Measurements from ENCODE around the gene NUDT16L1. TPM values are rescaled to one million over a fixed set of nuclear protein-coding genes. Genes with fewer than 3 reads are reported as not detected.

The NUDT16L1 gene
- total and polyA plus RNA-seq, 5 donors from 2014 or later: 43.7 to 110 (median 88.0) TPM

GRCh38 chr16:4690946-4691665 is 2.3 kb upstream of the NUDT16L1 start:
- no peaks in the 10 kb centered on the region for H3K36me3 Mint-ChIP-seq
- peak overlapping the region in 2 of 3 donors; percentile 42 to 43 for H3K27ac Mint-ChIP-seq

GRCh38 chr16:4691666-4692412 is 1.5 kb upstream of the NUDT16L1 start:
- Histone ChIP-seq H3K36me3 (ENCODE audit: control insufficient read depth, insufficient read depth, low read length) (peaks cover 16% of the 10 kb centered on the region), H3K9me3 (ENCODE audit: control insufficient read depth in 2 of 2, low read length in 2 of 2) (no peaks in the 10 kb centered on the region), H3K27me3 (ENCODE audit: control insufficient read depth, insufficient read depth, low read length) (no peaks in the 10 kb centered on the region), H3K4me1 (ENCODE audit: control insufficient read depth, insufficient read depth, low read length, poor library complexity, severe bottlenecking) (peaks cover 17% of the 10 kb centered on the region), H3K27ac (ENCODE audit: insufficient read depth, low read length, poor library complexity, severe bottlenecking) (no peak overlapping the region), H3K4me3 (ENCODE audit: low read depth, low read length) (no peak overlapping the region)
- H3K27ac Mint-ChIP-seq: peak overlapping the region in 1 of 3 donors; percentile 42
- ATAC-seq (ENCODE audit: low read depth in 2 of 2) (no peak), DNase-seq (no peak)
- H3K9me3 Mint-ChIP-seq: no peaks in the 10 kb centered on the region
- H3K27me3 Mint-ChIP-seq: no peaks in the 10 kb centered on the region
- H3K4me3 Mint-ChIP-seq: peak overlapping the region; percentile 21 to 73 (median 60)
- H3K4me1 Mint-ChIP-seq: peaks cover 0 to 22% (median 4%) of the 10 kb centered on the region in 4 donors
- no peaks in the 10 kb centered on the region for H3K36me3 Mint-ChIP-seq

More at GRCh38 chr16:4690946-4691665, 2.3 kb upstream of the NUDT16L1 start:
- Mint-ChIP-seq H3K4me3 (peak overlapping the region in 3 of 4 donors; percentile 58 to 73 (median 62)), H3K4me1 (peaks cover 0 to 20% (median 4%) of the 10 kb centered on the region in 4 donors), H3K9me3 (no peaks in the 10 kb centered on the region), H3K27me3 (no peaks in the 10 kb centered on the region)
- no peak for ATAC-seq (ENCODE audit: low read depth in 2 of 2)
- Histone ChIP-seq H3K36me3 (ENCODE audit: control insufficient read depth, insufficient read depth, low read length) (peaks cover 13% of the 10 kb centered on the region), H3K27me3 (ENCODE audit: control insufficient read depth, insufficient read depth, low read length) (no peaks in the 10 kb centered on the region), H3K27ac (ENCODE audit: insufficient read depth, low read length, poor library complexity, severe bottlenecking) (no peak overlapping the region), H3K4me3 (ENCODE audit: low read depth, low read length) (no peak overlapping the region), H3K4me1 (ENCODE audit: control insufficient read depth, insufficient read depth, low read length, poor library complexity, severe bottlenecking) (peaks cover 17% of the 10 kb centered on the region), H3K9me3 (ENCODE audit: control insufficient read depth in 2 of 2, low read length in 2 of 2) (no peaks in the 10 kb centered on the region)
- DNase-seq: no peak

GRCh38 chr16:4692460-4693295 is 684 bp upstream of the NUDT16L1 start:
- H3K9me3 Mint-ChIP-seq: no peaks in the 10 kb centered on the region
- Histone ChIP-seq H3K4me1 (ENCODE audit: control insufficient read depth, insufficient read depth, low read length, poor library complexity, severe bottlenecking) (peaks cover 17% of the 10 kb centered on the region), H3K27ac (ENCODE audit: insufficient read depth, low read length, poor library complexity, severe bottlenecking) (peak overlapping the region; percentile 66), H3K9me3 (ENCODE audit: control insufficient read depth in 2 of 2, low read length in 2 of 2) (no peaks in the 10 kb centered on the region), H3K27me3 (ENCODE audit: control insufficient read depth, insufficient read depth, low read length) (no peaks in the 10 kb centered on the region), H3K36me3 (ENCODE audit: control insufficient read depth, insufficient read depth, low read length) (peaks cover 21% of the 10 kb centered on the region), H3K4me3 (ENCODE audit: low read depth, low read length) (peak overlapping the region; percentile 29)
- H3K4me3 Mint-ChIP-seq: peak overlapping the region; percentile 87 to 96 (median 93)
- no peaks in the 10 kb centered on the region for H3K36me3 Mint-ChIP-seq
- DNase-seq (no peak), ATAC-seq (ENCODE audit: low read depth in 2 of 2) (peak in 1 of 2 donors; percentile 3)
- H3K4me1 Mint-ChIP-seq: peaks cover 0 to 23% (median 4%) of the 10 kb centered on the region in 4 donors
- peak overlapping the region; percentile 66 to 90 (median 83) for H3K27ac Mint-ChIP-seq
- H3K27me3 Mint-ChIP-seq: no peaks in the 10 kb centered on the region

- Histone ChIP-seq H3K4me1 (ENCODE audit: control insufficient read depth, insufficient read depth, low read length, poor library complexity, severe bottlenecking) (peaks cover 17% of the 10 kb centered on the region), H3K9me3 (ENCODE audit: control insufficient read depth in 2 of 2, low read length in 2 of 2) (no peaks in the 10 kb centered on the region), H3K36me3 (ENCODE audit: control insufficient read depth, insufficient read depth, low read length) (peaks cover 24% of the 10 kb centered on the region), H3K27ac (ENCODE audit: insufficient read depth, low read length, poor library complexity, severe bottlenecking) (peak overlapping the region; percentile 88), H3K27me3 (ENCODE audit: control insufficient read depth, insufficient read depth, low read length) (no peaks in the 10 kb centered on the region), H3K4me3 (ENCODE audit: low read depth, low read length) (no peak overlapping the region)
- H3K27ac Mint-ChIP-seq: peak overlapping the region; percentile 26 to 83 (median 75)
- DNase-seq (peak in 2 of 3 donors; percentile 48 to 61), ATAC-seq (ENCODE audit: low read depth in 2 of 2) (peak; percentile 34 to 42)
- no peaks in the 10 kb centered on the region for H3K36me3 Mint-ChIP-seq
- no peaks in the 10 kb centered on the region for H3K9me3 Mint-ChIP-seq
- peak overlapping the region; percentile 65 to 95 (median 82) for H3K4me3 Mint-ChIP-seq
- H3K27me3 Mint-ChIP-seq: no peaks in the 10 kb centered on the region
- peaks cover 0 to 23% (median 4%) of the 10 kb centered on the region in 4 donors for H3K4me1 Mint-ChIP-seq
Observed at GRCh38 chr16:4693956-4694641, 737 bp downstream of the NUDT16L1 start.

GRCh38 chr16:4694642-4695451 is 1.5 kb downstream of the NUDT16L1 start:
- H3K4me1 ChIP-seq (ENCODE audit: control insufficient read depth, insufficient read depth, low read length, poor library complexity, severe bottlenecking): peaks cover 17% of the 10 kb centered on the region
- Mint-ChIP-seq H3K36me3 (peaks cover 5% of the 10 kb centered on the region), H3K4me1 (peaks cover 0 to 23% (median 4%) of the 10 kb centered on the region in 4 donors), H3K9me3 (no peaks in the 10 kb centered on the region), H3K27me3 (no peaks in the 10 kb centered on the region), H3K27ac (peak overlapping the region; percentile 66 to 86 (median 83)), H3K4me3 (peak overlapping the region; percentile 65 to 87 (median 80))
- DNase-seq (no peak), ATAC-seq (ENCODE audit: low read depth in 2 of 2) (no peak)
- H3K9me3 ChIP-seq (ENCODE audit: control insufficient read depth in 2 of 2, low read length in 2 of 2): no peaks in the 10 kb centered on the region
- no peak overlapping the region for H3K4me3 ChIP-seq (ENCODE audit: low read depth, low read length)
- H3K27ac ChIP-seq (ENCODE audit: insufficient read depth, low read length, poor library complexity, severe bottlenecking): peak overlapping the region; percentile 88
- peaks cover 30% of the 10 kb centered on the region for H3K36me3 ChIP-seq (ENCODE audit: control insufficient read depth, insufficient read depth, low read length)
- H3K27me3 ChIP-seq (ENCODE audit: control insufficient read depth, insufficient read depth, low read length): no peaks in the 10 kb centered on the region

GRCh38 chr16:4695473-4696171 is 2.3 kb downstream of the NUDT16L1 start:
- H3K4me1 Mint-ChIP-seq: peaks cover 0 to 23% (median 4%) of the 10 kb centered on the region in 4 donors
- Histone ChIP-seq H3K9me3 (ENCODE audit: control insufficient read depth in 2 of 2, low read length in 2 of 2) (no peaks in the 10 kb centered on the region), H3K4me3 (ENCODE audit: low read depth, low read length) (no peak overlapping the region), H3K27me3 (ENCODE audit: control insufficient read depth, insufficient read depth, low read length) (no peaks in the 10 kb centered on the region), H3K4me1 (ENCODE audit: control insufficient read depth, insufficient read depth, low read length, poor library complexity, severe bottlenecking) (peaks cover 17% of the 10 kb centered on the region), H3K27ac (ENCODE audit: insufficient read depth, low read length, poor library complexity, severe bottlenecking) (no peak overlapping the region), H3K36me3 (ENCODE audit: control insufficient read depth, insufficient read depth, low read length) (peaks cover 36% of the 10 kb centered on the region)
- ATAC-seq (ENCODE audit: low read depth in 2 of 2): no peak
- H3K9me3 Mint-ChIP-seq: no peaks in the 10 kb centered on the region
- peak overlapping the region; percentile 23 to 86 (median 32) for H3K27ac Mint-ChIP-seq
- peaks cover 5% of the 10 kb centered on the region for H3K36me3 Mint-ChIP-seq
- H3K4me3 Mint-ChIP-seq: peak overlapping the region; percentile 65 to 87 (median 80)
- no peaks in the 10 kb centered on the region for H3K27me3 Mint-ChIP-seq
- no peak for DNase-seq
